GM10266 (cell line): ENCODE results near the gene NDFIP1.

ENCODE experiments used
- DNase-seq: peaks from one replicate; pipeline ENCODE4 v3.0.0; 2012; ENCODE audit errors: extremely low spot score
- CTCF ChIP-seq: IDR thresholded peaks from 2 replicates; pipeline ENCODE4 v1.5.1; 2012; ENCODE audit warnings: mild to moderate bottlenecking, low read depth; ENCODE audit not compliant: control insufficient read depth, insufficient read depth; ENCODE audit errors: missing control alignments

NDFIP1 gene

GRCh38 chr5:142159354-142159753 lies 50.8 kb downstream of the NDFIP1 start:
- DNase-seq = no peak
- TF ChIP-seq CTCF = no peak

- no peak for TF ChIP-seq CTCF
- no peak for DNase-seq
These were observed 55.7 kb downstream of the NDFIP1 start for GRCh38 chr5:142164315-142164714.

- no peak for TF ChIP-seq CTCF
- DNase-seq = no peak
These were observed 58.2 kb downstream of the NDFIP1 start for GRCh38 chr5:142166754-142167153.

- TF ChIP-seq CTCF = no peak
- DNase-seq = no peak
These were observed 58.9 kb downstream of the NDFIP1 start for GRCh38 chr5:142167458-142167857.

- no peak for DNase-seq
- no peak for TF ChIP-seq CTCF
These were observed 59.8 kb downstream of the NDFIP1 start for GRCh38 chr5:142168365-142168764.

- DNase-seq = no peak
- TF ChIP-seq CTCF = no peak
These were observed 61.8 kb downstream of the NDFIP1 start for GRCh38 chr5:142170254-142170953.

- TF ChIP-seq CTCF = no peak
These were observed 62.7 kb downstream of the NDFIP1 start for GRCh38 chr5:142171270-142171669.

More at GRCh38 chr5:142171270-142171669, 62.7 kb downstream of the NDFIP1 start:
- no peak for DNase-seq
